GM12873 (cell line): ENCODE results near the gene OR52E4.

ENCODE experiments used
- CTCF ChIP-seq: IDR thresholded peaks from 2 replicates; pipeline ENCODE4 v1.5.1; 2012; ENCODE audit warnings: low read depth, mild to moderate bottlenecking, moderate library complexity, low read length, control low read depth; ENCODE audit not compliant: insufficient read depth; ENCODE audit errors: missing control alignments

Gene OR52E4

GRCh38 chr11:5880329-5880728, at the start of gene OR52E4:
OR52E4 (plus strand) TSS chr11:5880629; CDS start chr11:5884293, 3,664 bp downstream.
- TF ChIP-seq CTCF, result no peak

GRCh38 chr11:5831196-5831829, 49.1 kb upstream of the OR52E4 start:
- no peak for TF ChIP-seq CTCF

GRCh38 chr11:5833446-5833845, 47.0 kb upstream of the OR52E4 start:
- TF ChIP-seq CTCF, result no peak

- TF ChIP-seq CTCF, result no peak
Observed at GRCh38 chr11:5837695-5838094, 42.7 kb upstream of the OR52E4 start.

- TF ChIP-seq CTCF, result no peak
Observed at GRCh38 chr11:5841797-5842196, 38.6 kb upstream of the OR52E4 start, which contains the start of gene OR52E6. OR52E6 (minus strand) TSS chr11:5841897; CDS start chr11:5841897, 0 bp downstream.

- TF ChIP-seq CTCF, result no peak
Observed at GRCh38 chr11:5846701-5847100, 33.7 kb upstream of the OR52E4 start.

- TF ChIP-seq CTCF, result no peak
Observed at GRCh38 chr11:5847711-5848110, 32.7 kb upstream of the OR52E4 start.
